CD14-positive monocyte (primary cell): Measurements from ENCODE around the gene TPRG1L. TPM values are rescaled to one million over a fixed set of nuclear protein-coding genes. Genes with fewer than 3 reads are reported as not detected.

Experiments
- DNase-seq, 3 donors: peaks; one replicate each; pipeline ENCODE4 v3.0.0-alpha.2; 2011 to 2022
- H2AFZ ChIP-seq: 2 replicates; pipeline ENCODE4 v1.6.0; 2012; ENCODE audit warnings: mild to moderate bottlenecking, low read depth, low read length, inconsistent platforms; ENCODE audit not compliant: insufficient read depth, poor library complexity, severe bottlenecking
- H3K27ac ChIP-seq, 2 donors: 1 replicate in 1 of 2; 2 replicates in 1 of 2; pipeline ENCODE4 v1.5.1; 2012 to 2013; ENCODE audit warnings: low read length in 2 of 2, control low read depth in 1 of 2, inconsistent platforms in 1 of 2, low read depth in 1 of 2, mild to moderate bottlenecking in 1 of 2
- H3K27me3 ChIP-seq, 2 donors: one replicate each; pipeline versions ENCODE4 v1.6.0 to v1.6.1; 2011 to 2013; ENCODE audit warnings: low read length in 2 of 2; ENCODE audit not compliant: control insufficient read depth in 2 of 2, insufficient read depth in 2 of 2
- H3K36me3 ChIP-seq, 2 donors: replicated peaks in 1 of 2; 1 replicate in 1 of 2; 2 replicates in 1 of 2; pipeline versions ENCODE4 v1.5.1 to v1.6.1; 2012 to 2013; ENCODE audit warnings: low read length in 2 of 2, control low read depth in 1 of 2, inconsistent platforms in 1 of 2, mild to moderate bottlenecking in 1 of 2; ENCODE audit not compliant: insufficient read depth in 2 of 2, control insufficient read depth in 1 of 2
- H3K4me1 ChIP-seq, 2 donors: 1 replicate in 1 of 2; 2 replicates in 1 of 2; pipeline versions ENCODE4 v1.5.1 to v1.6.1; 2012 to 2013; ENCODE audit warnings: low read length in 2 of 2, control low read depth in 1 of 2, inconsistent platforms in 1 of 2, mild to moderate bottlenecking in 1 of 2, moderate library complexity in 1 of 2; ENCODE audit not compliant: insufficient read depth in 2 of 2, control insufficient read depth in 1 of 2
- H3K4me2 ChIP-seq: replicated peaks from 2 replicates; pipeline ENCODE3; 2012; ENCODE audit warnings: low read length, moderate library complexity, mild to moderate bottlenecking; ENCODE audit not compliant: poor library complexity, severe bottlenecking; ENCODE audit errors: extremely low read depth
- H3K4me3 ChIP-seq, 3 experiments: fragments of 200-600 bp in 1 of 3; sonication (generic) in 1 of 3; replicated peaks in 1 of 3; 1 replicate in 2 of 3; 2 replicates in 1 of 3; pipeline ENCODE4 v1.5.1; 2011 to 2013; ENCODE audit warnings: low read length in 3 of 3, mild to moderate bottlenecking in 3 of 3, control low read depth in 2 of 3, low read depth in 2 of 3, inconsistent platforms in 1 of 3, moderate library complexity in 1 of 3
- H3K79me2 ChIP-seq: 2 replicates; pipeline ENCODE4 v1.6.0; 2012; ENCODE audit warnings: mild to moderate bottlenecking, control low read depth, inconsistent platforms, low read length, moderate library complexity; ENCODE audit not compliant: insufficient read depth
- H3K9ac ChIP-seq: 2 replicates; pipeline ENCODE4 v1.6.0; 2017; ENCODE audit warnings: low read length, mild to moderate bottlenecking; ENCODE audit not compliant: insufficient read depth, poor library complexity, severe bottlenecking
- H3K9me3 ChIP-seq, 2 donors: replicated peaks in 1 of 2; 1 replicate in 1 of 2; 2 replicates in 1 of 2; pipeline versions ENCODE4 v1.5.1 to v1.6.1; 2012 to 2013; ENCODE audit warnings: low read length in 2 of 2, control low read depth in 1 of 2; ENCODE audit not compliant: control insufficient read depth in 1 of 2, insufficient read depth in 1 of 2
- H4K20me1 ChIP-seq: 2 replicates; pipeline ENCODE4 v1.6.0; 2012; ENCODE audit warnings: mild to moderate bottlenecking, low read length, control low read depth, moderate library complexity; ENCODE audit not compliant: insufficient read depth
- H3K27ac Mint-ChIP-seq, 7 donors: one replicate each; pipeline ENCODE4 v1.8.0; 2020; ENCODE audit warnings: mild to moderate bottlenecking in 7 of 7, mixed read lengths in 7 of 7, moderate library complexity in 6 of 7, inconsistent platforms in 2 of 7
- H3K27me3 Mint-ChIP-seq, 3 donors: one replicate each; pipeline ENCODE4 v1.8.0; 2021 to 2022; ENCODE audit warnings: low read depth in 3 of 3, mild to moderate bottlenecking in 3 of 3, mixed read lengths in 3 of 3, moderate library complexity in 3 of 3, inconsistent platforms in 1 of 3
- H3K36me3 Mint-ChIP-seq, 2 donors: one replicate each; pipeline ENCODE4 v1.8.0; 2020; ENCODE audit warnings: mixed read lengths in 2 of 2, inconsistent platforms in 1 of 2, mild to moderate bottlenecking in 1 of 2
- H3K4me1 Mint-ChIP-seq: one replicate; pipeline ENCODE4 v1.8.0; 2020; ENCODE audit warnings: mild to moderate bottlenecking, mixed read lengths
- H3K4me3 Mint-ChIP-seq, 2 donors: one replicate each; pipeline ENCODE4 v1.8.0; 2020; ENCODE audit warnings: mild to moderate bottlenecking in 2 of 2, mixed read lengths in 2 of 2, moderate library complexity in 1 of 2
- H3K9me3 Mint-ChIP-seq, 7 donors: one replicate each; pipeline ENCODE4 v1.8.0; 2020 to 2022; ENCODE audit warnings: mixed read lengths in 7 of 7, mild to moderate bottlenecking in 6 of 7, moderate library complexity in 6 of 7, inconsistent platforms in 2 of 7
- CTCF ChIP-seq: fragments of 200-600 bp; IDR thresholded peaks from one replicate; pipeline ENCODE4 v1.8.0; 2022; ENCODE audit warnings: antibody characterized with exemption, mild to moderate bottlenecking
- WGBS: methylation state at CpG from one replicate; pipeline ENCODE4 v1.1.5; 2013; ENCODE audit warnings: missing lambda C conversion rate; ENCODE audit not compliant: insufficient coverage; 5-methylcytosine and 5-hydroxymethylcytosine counted together
- intact Hi-C, 2 donors: fragments of 100-400 bp; cut with micrococcal nuclease; formaldehyde crosslinking; loops; one replicate each; pipeline versions ENCODE4 v1.15.0 to v1.15.1; 2023
- polyA plus RNA-seq, 3 donors: library from polyadenylated mRNA; depleted of rRNA in 1 of 3; unstranded in 2 of 3; stranded (reverse) in 1 of 3; fragments of 300-500 nt in 2 of 3; fragments of >200 nt in 1 of 3; fragmentation: Illumina TruSeq in 2 of 3; gene quantifications; 1 replicate in 2 of 3; 2 replicates in 1 of 3; pipeline ENCODE4 v1.2.3, GENCODE V29; 2012 to 2021

Gene TPRG1L
- polyA plus RNA-seq, 3 donors, result 16.1 to 19.7 (median 18.5) TPM

GRCh38 chr1:3606779-3607702, 17.8 kb upstream of the TPRG1L start:
- Mint-ChIP-seq H3K4me3 (no peak overlapping the region), H3K27ac (no peak overlapping the region), H3K4me1 (peaks cover 30% of the 10 kb centered on the region), H3K36me3 (no peaks in the 10 kb centered on the region), H3K9me3 (no peaks in the 10 kb centered on the region), H3K27me3 (peaks cover 11 to 18% (median 11%) of the 10 kb centered on the region in 3 donors)
- DNase-seq, result no peak
- TF ChIP-seq CTCF, result no peak
- Histone ChIP-seq H2AFZ (no peak overlapping the region), H3K4me1 (peaks cover 24 to 31% of the 10 kb centered on the region in 2 donors), H3K27ac (no peak overlapping the region), H3K36me3 (no peaks in the 10 kb centered on the region), H3K9ac (no peak overlapping the region), H3K4me2 (no peak overlapping the region), H3K79me2 (no peaks in the 10 kb centered on the region), H4K20me1 (no peaks in the 10 kb centered on the region), H3K27me3 (peaks cover 0 to 10% of the 10 kb centered on the region in 2 donors), H3K4me3 (no peak overlapping the region), H3K9me3 (no peaks in the 10 kb centered on the region)
- WGBS, result 92% methylated on average over 12 of the region's 23 CpGs
- intact Hi-C loops, result no loop called here

DNA sequence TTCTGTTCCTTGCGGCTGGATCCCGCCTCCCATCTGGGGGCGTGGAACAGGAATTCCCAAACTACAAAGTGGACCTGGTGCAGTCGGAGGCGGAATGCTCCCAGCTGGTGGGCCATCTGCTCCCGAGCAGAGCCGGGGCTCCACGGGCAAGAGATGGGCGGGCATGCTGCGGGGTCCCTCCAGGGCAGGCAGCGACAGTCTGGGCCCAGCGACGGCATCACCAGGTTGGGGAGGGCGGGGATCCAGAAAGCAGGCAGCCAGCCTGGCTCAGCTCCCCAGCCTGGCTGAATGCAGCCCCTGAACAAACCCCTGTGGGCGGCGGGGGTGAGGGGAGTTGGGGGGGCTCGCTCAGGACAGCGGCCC, 17.1 kb upstream of the TPRG1L start:
- Mint-ChIP-seq H3K4me3 (no peak overlapping the region), H3K36me3 (no peaks in the 10 kb centered on the region), H3K4me1 (peaks cover 31% of the 10 kb centered on the region), H3K27ac (no peak overlapping the region), H3K9me3 (no peaks in the 10 kb centered on the region), H3K27me3 (peaks cover 14 to 25% (median 15%) of the 10 kb centered on the region in 3 donors)
- H3K4me2 ChIP-seq, result no peak overlapping the region
- no peak overlapping the region for H3K4me3 ChIP-seq
- no peaks in the 10 kb centered on the region for H3K79me2 ChIP-seq
- WGBS, result 98% methylated on average over 14 of the region's 18 CpGs
- no peak overlapping the region for H3K9ac ChIP-seq
- peaks cover 0 to 16% of the 10 kb centered on the region in 2 donors for H3K27me3 ChIP-seq
- H3K9me3 ChIP-seq, result no peaks in the 10 kb centered on the region
- no peak for TF ChIP-seq CTCF
- H3K4me1 ChIP-seq, result peaks cover 24 to 33% of the 10 kb centered on the region in 2 donors
- no peaks in the 10 kb centered on the region for H4K20me1 ChIP-seq
- intact Hi-C loops, result no loop called here
- H2AFZ ChIP-seq, result no peak overlapping the region
- no peaks in the 10 kb centered on the region for H3K36me3 ChIP-seq
- no peak for DNase-seq
- no peak overlapping the region for H3K27ac ChIP-seq
